ENCODE data around the gene ALKBH3.

The ALKBH3 gene

GRCh38 chr11:43894546-43894945, 13.9 kb downstream of the ALKBH3 start:
- DNase-seq (ENCODE audit: low spot score): no peak

GRCh38 chr11:43895601-43896000, 15.0 kb downstream of the ALKBH3 start:
- no peak for DNase-seq (ENCODE audit: low spot score)

- no peak for DNase-seq (ENCODE audit: low spot score)
Measured at GRCh38 chr11:43898574-43898973, 17.9 kb downstream of the ALKBH3 start.

GRCh38 chr11:43899094-43899493, 18.5 kb downstream of the ALKBH3 start:
- DNase-seq (ENCODE audit: low spot score): no peak

GRCh38 chr11:43901551-43901950, 20.9 kb downstream of the ALKBH3 start:
- no peak for DNase-seq (ENCODE audit: low spot score)

GRCh38 chr11:43903078-43903477, 22.4 kb downstream of the ALKBH3 start:
- no peak for DNase-seq (ENCODE audit: low spot score)

- no peak for DNase-seq (ENCODE audit: low spot score)
Measured at GRCh38 chr11:43903969-43904368, 23.3 kb downstream of the ALKBH3 start.

- no peak for DNase-seq (ENCODE audit: low spot score)
Measured at GRCh38 chr11:43904742-43905535, 24.3 kb downstream of the ALKBH3 start.

- DNase-seq (ENCODE audit: low spot score): no peak
Measured at GRCh38 chr11:43905813-43906241, 25.2 kb downstream of the ALKBH3 start.

GRCh38 chr11:43907028-43907975, 26.7 kb downstream of the ALKBH3 start:
- DNase-seq (ENCODE audit: low spot score): no peak

- no peak for DNase-seq (ENCODE audit: low spot score)
Measured at GRCh38 chr11:43908191-43908590, 27.6 kb downstream of the ALKBH3 start.

GRCh38 chr11:43908683-43909082, 28.1 kb downstream of the ALKBH3 start:
- DNase-seq (ENCODE audit: low spot score): no peak

GRCh38 chr11:43913829-43914380, 33.3 kb downstream of the ALKBH3 start:
- DNase-seq (ENCODE audit: low spot score): no peak

- DNase-seq (ENCODE audit: low spot score): no peak
Measured at GRCh38 chr11:43914466-43914865, 33.8 kb downstream of the ALKBH3 start.

- DNase-seq (ENCODE audit: low spot score): no peak
Measured at GRCh38 chr11:43916621-43917020, 36.0 kb downstream of the ALKBH3 start.

- DNase-seq (ENCODE audit: low spot score): no peak
Measured at GRCh38 chr11:43917851-43918250, 37.2 kb downstream of the ALKBH3 start.

GRCh38 chr11:43918662-43919061, 38.0 kb downstream of the ALKBH3 start:
- no peak for DNase-seq (ENCODE audit: low spot score)

- no peak for DNase-seq (ENCODE audit: low spot score)
Measured at GRCh38 chr11:43919852-43920597, 39.4 kb downstream of the ALKBH3 start.

- peak; percentile 83 for DNase-seq (ENCODE audit: low spot score)
Measured at GRCh38 chr11:43920598-43921419, 40.2 kb downstream of the ALKBH3 start.

GRCh38 chr11:43921561-43922294, 41.1 kb downstream of the ALKBH3 start:
- DNase-seq (ENCODE audit: low spot score): no peak

Measured in LoVo (cell line).